Right ventricle myocardium superior (tissue), 1 donor: Measurements from ENCODE around the gene HSD17B12. TPM values are rescaled to one million over a fixed set of nuclear protein-coding genes. Genes with fewer than 3 reads are reported as not detected.
A peak's percentile ranks its signal among the peaks of the same experiment; 100 is the strongest.
"Not testable (repeated sequence)": the region's sequence is repeated elsewhere in the genome, so short reads cannot be mapped to it uniquely, and the experiment has no call there.

Experiments
- ATAC-seq: fragments of 200-7000 bp; cut with Tn5 transposase; one replicate; pipeline ENCODE4 v1.9.1; 2020; ENCODE audit warnings: mild to moderate bottlenecking; ENCODE audit not compliant: poor library complexity
- DNase-seq: peaks from one replicate; pipeline ENCODE4 v3.0.0-alpha.2; 2020
- intact Hi-C: fragments of 100-400 bp; cut with DNase I; formaldehyde crosslinking; loops from one replicate; pipeline ENCODE4 v1.11.2; 2022
- total RNA-seq: library from RNA; stranded (reverse); fragmentation: NEBNext Ultra II Directional; extraction: Animal tissue kit (Norgen Biotek cat#: 25700); gene quantifications from one replicate; pipeline ENCODE4 v1.2.1, GENCODE V29; 2021
- donor health status: DM: no; HTN: yes; CAD: no; lungs with severe emphysema.

Gene HSD17B12
- total RNA-seq, 1 donor from 2014 or later: 63.3 TPM

DNA sequence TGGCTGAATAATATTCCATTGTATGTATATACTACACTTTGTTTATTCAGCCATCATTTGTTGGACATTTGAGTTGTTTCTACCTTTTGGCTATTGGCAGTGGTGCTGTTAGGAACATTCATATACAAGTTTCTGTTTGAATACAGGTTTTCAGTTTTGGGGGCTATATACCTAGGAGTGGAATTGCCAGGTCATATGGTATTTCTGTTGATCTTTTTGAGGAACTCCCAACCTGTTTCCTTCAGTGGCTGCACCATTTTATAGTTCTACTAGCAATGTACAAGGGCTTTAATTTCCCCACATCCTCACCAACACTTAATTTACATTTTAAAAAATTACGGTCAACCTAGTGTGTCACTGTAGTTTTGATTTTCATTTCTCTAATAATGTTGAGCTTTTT is 54.6 kb downstream of the HSD17B12 start:
- intact Hi-C loops: no loop called here
- no peak for ATAC-seq
- DNase-seq: no peak

DNA sequence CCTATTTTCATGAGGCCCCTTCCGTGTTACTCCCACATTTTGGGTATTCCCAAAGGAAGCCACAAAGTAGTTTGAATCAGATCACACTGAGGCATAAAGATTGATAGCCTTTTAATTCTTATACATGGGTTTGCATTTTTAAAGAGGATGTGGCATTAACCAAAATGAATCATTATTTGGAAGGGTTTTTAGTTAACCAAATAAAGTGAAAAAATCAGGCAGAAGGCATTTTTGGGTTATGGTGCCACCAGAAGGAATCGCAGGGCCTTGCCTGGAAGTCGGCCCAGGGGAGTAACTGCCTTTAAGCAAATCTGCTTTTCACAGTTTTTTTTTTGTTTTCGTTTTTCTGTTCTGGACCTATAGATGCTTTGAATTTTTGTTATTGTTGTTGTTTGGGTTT is 55.4 kb downstream of the HSD17B12 start:
- intact Hi-C loops: no loop called here

DNA sequence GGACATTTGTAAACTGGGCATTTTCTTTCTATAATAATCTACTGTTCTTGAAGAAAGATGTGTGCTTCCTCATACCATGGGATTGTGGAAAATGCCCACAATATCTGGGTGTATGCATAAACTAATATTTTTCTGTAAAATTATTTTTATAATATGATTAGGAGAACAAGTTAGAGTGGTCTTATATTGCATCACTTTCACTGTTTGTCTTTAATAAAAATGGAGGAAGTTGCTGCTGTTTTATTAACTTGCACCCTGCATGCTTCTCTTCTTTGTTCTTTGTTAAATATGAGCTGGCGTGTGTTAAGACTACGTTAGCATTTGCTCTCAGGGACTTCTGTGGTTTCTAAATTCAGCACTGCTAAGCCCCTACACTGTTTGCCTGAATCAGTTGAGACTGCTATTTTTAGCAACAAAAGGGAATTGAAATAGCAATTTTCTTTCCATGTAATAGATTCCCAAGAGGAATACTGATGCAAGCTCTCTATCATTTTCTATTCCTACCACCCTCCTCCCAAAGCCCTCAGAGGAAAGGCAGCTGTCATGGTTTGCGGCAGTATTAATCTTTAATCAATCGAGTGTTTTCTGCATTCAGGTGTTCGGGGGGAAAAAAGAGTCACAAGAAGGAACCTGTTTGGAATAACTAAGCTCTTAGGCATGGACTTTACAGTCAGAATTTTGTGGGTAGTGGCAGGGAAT is 56.1 kb downstream of the HSD17B12 start:
- DNase-seq: no peak
- intact Hi-C loops: no loop called here
- peak; percentile 67 for ATAC-seq

More for the DNA sequence above, 55.4 kb downstream of the HSD17B12 start:
- no peak for ATAC-seq
- DNase-seq: no peak

DNA sequence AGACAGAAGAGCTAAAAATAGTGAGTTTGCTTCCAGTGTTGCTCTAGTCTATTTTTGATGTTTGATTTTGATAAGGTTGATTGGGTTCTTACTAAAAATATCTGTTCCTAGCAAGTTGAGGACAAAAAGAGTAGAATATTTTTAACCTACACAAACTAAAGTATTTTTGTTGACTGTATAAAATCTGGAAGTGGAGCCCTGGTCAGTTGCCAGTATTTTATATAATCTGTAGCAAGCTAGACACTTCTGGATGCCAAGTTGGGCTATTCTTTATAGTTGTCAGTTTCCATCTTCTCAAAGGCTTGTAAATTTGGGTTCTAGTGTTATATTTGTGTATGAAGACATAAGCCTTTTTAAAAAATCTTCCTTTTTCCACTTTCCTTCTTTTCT is 56.7 kb downstream of the HSD17B12 start:
- intact Hi-C loops: no loop called here
- DNase-seq: no peak
- no peak for ATAC-seq

DNA sequence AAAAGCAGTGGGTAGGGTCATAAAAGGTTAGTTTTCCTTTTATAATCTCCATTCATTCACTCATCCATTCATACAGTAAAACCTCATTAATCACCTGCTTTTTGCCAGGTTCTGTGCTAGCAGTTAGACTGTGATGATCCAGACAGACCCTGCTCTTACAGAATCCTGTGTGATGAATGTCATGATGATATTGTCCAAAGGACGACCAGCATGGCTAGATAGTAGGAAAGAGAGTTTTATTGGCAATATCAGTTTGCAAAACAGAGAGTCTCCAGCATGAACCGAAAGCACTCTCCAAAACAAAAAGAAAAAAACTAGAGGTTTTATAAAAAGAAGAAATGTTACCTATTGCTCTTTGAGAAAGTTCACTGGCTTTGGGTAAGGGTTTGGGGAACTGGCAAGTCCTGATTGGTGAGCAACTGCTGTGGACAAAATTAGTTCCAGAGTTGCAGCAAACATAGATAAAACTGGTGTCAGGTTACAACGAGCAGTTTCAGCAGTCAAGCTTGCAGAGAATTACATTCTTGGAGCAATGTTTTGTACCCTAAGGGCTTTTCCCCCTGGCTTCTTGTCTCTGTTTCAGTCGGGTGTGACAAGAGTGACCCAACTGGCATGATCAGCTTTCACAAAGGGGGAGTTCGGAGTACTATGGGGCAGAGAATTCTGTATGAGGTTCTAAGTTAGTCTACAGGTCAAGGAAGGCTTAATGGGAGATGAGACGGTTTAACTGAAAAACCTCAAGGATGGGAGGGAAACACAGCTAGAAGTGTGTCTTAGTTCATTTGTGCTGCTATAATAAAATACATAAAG is 58.3 kb downstream of the HSD17B12 start:
- DNase-seq (no peak), ATAC-seq (peak; percentile 88)
- intact Hi-C loops: no loop called here

DNA sequence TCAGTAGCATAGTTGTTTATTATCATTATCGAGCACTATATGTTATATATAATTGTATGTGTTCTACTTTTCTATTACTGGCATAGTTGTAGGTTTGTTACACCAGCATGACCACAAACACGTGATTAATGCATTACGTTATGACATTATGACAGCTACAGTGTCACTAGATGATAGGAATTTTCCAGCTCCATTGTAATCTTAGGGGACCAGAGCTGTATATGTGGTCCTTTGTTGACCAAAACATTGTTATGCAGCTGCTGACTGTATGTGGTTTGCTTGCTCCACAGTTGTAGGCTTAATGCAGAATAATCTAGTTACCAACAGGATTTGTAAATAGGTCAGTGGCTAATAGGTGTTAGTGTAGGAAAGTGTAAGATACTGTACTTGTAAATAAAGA is 66.1 kb downstream of the HSD17B12 start:
- ATAC-seq (no peak), DNase-seq (no peak)
- intact Hi-C loops: no loop called here

DNA sequence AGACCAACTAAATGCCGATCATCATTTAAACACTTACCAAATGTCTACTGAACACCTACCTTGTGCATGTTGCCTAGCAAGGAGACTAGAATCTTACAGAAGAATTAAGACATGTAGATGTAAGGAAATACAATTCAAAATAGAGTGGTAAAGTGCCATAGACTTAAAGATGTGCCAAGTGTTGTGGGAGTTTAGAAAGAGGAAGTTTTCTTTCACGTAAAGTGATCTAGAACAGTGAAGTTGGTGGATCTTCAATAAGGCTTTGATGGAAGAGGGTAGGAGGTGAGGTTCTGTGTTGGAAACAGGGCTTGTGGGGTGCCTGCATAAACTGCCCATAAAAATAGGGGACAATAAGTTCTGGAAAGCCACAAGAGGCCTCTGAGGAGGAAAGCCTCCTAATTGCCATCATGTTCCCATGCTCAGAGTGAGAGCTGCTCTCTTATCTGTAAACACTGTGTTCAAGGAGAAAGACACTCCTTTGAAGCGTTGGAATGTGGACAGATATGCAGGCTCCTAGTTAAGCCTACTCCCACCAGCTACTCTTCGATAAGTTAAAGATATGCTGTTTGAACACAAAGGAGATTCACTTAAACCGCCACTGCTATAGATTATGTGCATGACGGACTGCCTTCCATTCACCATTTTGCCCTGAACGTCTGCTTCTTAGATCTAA is 66.7 kb downstream of the HSD17B12 start:
- ATAC-seq (peak; percentile 15), DNase-seq (no peak)
- intact Hi-C loops: no loop called here

DNA sequence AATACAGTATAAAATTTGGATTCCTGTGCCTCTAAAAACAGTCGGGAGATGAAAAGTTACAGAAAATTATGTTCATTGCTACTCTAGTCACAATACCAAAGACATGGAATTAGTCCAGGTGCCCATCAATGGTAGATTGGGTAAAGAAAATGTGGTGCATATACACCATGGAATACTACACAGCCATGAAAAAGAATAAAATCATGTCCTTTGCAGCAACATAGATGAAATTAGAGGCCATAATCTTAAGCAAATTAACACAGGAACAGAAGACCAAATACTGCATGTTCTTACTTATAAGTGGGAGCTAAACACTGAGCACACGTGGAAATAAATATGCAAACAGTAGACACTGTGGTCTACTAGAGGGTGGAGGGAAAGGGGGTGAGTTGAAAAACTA is 67.6 kb downstream of the HSD17B12 start:
- ATAC-seq: no peak
- intact Hi-C loops: no loop called here
- no peak for DNase-seq

DNA sequence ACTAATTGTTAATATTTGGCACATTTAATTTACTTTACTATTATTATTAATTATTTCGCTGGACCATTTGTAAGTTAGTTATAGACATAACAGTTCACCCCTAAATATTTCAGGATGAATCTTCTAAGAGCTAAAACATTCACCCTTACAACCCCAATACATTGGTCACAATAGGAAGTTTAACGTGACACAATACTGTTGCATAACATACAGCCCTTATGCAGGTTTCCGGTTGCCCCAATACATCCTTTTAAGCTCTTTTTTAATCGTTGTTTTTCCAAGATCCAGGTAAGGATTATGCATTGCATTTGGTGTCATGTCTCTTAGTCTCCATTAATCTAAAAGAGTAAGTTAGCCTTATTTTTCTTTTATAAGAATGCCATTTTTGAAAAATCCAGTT is 71.2 kb downstream of the HSD17B12 start:
- ATAC-seq: no peak
- intact Hi-C loops: no loop called here
- no peak for DNase-seq

DNA sequence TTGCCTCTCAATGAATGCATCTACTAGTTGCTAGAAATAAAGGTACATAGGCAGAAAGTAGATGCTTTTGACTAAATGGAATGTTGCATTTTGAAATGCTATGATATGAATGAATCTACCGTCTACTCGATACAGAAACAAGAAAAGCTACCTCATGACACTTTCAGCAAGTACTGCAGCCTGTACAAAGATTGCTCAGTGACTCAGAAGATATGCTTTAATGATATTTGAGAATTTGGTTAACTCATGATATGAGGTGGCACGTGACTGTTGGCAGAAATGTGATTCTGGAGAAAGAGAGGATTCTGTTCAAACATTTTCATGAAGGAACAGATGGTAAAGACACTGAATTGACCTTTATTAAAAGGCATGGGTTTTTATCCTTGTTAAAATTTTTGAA is 76.0 kb downstream of the HSD17B12 start:
- ATAC-seq: no peak
- intact Hi-C loops: no loop called here
- no peak for DNase-seq

DNA sequence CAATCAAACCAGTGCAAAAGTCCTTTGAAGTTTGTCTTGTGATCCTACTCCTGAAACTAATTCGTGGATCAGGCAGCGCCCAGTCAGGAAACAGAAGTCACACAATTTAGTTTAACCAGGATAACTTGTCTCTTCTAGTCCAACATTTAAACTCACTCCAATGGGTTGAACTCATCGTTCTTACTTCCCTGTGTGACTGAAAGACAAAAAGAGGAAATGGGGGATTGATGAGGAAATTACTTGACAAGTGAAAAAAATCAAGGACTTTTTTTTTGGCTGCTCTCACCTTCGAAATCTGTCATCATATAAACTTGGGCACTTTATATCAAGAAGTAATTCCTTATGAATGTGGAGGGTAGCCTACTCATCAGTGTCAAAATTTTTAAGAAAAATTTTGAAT is 78.4 kb downstream of the HSD17B12 start:
- intact Hi-C loops: no loop called here
- DNase-seq: no peak
- ATAC-seq: no peak

DNA sequence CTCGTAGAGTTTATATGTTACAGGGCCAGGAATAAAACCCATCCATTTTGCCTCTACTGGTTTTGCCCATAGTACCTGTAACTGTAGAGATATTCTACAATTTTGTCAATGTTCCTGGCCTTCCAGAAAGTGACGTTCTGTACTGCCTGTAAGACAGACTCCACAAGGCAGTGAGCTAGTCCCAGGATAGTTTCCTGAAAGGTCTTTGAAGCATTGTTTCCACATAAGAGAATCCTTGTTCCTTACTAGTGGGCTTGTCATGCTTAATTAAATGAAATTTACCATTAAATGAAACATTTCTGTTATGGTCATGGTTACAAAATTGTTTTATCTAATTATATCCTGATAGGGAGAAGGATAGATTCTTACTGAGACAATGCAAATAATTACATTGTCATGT is 80.4 kb downstream of the HSD17B12 start:
- no peak for ATAC-seq
- intact Hi-C loops: no loop called here
- no peak for DNase-seq

DNA sequence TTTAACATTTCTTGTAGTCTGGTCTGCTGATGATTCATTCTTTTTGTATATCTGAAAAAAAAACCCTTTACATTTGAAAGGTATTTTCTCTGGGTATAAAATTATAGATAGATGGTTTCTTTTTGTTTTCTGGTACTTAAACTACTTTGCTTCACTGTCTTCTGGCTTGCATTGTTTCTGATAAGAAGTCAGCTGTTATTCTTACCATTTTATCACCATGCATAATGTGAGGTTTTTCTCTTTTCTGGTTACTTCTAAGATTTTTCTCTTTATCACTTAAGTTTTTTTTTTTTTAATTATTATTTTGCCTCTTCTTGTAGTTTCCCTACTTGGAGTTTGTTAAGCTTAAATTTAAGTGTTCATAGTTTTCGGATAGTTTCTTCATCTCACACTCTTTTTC is 84.7 kb downstream of the HSD17B12 start:
- intact Hi-C loops: no loop called here
- no peak for ATAC-seq

DNA sequence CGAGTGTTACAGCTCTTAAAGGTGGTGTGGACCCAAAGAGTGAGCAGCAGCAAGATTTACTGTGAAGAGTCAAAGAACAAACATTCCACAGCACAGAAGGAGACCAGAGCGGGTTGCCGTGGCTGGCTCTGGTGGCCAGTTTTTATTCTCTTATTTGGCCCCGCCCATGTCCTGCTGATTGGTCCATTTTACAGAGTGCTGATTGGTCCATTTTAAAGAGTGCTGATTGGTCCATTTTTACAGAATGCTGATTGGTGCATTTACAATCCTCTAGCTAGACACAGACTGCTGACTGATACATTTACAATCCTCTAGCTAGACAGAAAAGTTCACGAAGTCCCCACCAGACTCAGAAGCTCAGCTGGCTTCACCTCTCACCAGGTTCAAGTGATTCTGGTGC is 88.1 kb downstream of the HSD17B12 start:
- DNase-seq, ATAC-seq, intact Hi-C loops: not testable (repeated sequence)

More for the DNA sequence above, 84.7 kb downstream of the HSD17B12 start:
- DNase-seq: no peak

DNA sequence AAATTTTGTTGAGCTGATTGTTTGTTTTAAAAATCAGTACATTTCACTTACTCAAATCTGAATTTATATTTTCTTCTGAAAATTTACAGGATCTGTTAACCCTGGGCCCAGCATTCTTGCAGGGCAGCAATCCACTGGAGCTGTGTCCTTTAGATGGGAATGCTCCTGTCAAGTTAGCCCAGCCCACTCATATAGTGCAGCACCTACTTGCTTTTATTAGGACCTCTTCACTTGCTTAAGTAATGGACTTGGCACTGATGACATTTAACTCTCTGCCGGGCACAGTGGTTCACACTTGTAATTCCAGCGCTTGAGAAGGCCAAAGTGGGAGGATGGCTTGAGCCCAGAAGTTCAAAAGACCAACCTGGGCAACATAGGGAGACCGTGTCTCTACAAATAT is 89.6 kb downstream of the HSD17B12 start:
- no peak for DNase-seq
- intact Hi-C loops: no loop called here
- ATAC-seq: peak; percentile 85

DNA sequence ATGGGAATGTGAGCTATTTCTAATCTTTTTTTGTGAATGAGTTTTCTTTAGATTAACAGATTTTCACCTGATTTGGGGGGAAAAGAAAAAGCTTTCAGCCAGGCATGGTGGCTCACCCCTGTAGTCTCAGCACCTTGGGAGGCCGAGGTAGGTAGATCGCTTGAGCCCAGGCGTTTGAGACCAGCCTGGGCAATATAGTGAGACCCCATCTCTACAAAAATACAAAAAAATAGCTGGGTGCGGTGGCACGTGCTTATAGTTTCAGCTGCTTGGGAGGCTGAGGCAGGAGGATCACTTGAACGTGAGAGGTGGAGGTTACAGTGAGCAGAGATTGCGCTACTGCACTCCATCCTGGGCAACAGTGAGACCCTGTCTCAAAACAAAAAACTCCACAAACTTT is 92.2 kb downstream of the HSD17B12 start:
- intact Hi-C loops: no loop called here
- ATAC-seq (no peak), DNase-seq (no peak)

DNA sequence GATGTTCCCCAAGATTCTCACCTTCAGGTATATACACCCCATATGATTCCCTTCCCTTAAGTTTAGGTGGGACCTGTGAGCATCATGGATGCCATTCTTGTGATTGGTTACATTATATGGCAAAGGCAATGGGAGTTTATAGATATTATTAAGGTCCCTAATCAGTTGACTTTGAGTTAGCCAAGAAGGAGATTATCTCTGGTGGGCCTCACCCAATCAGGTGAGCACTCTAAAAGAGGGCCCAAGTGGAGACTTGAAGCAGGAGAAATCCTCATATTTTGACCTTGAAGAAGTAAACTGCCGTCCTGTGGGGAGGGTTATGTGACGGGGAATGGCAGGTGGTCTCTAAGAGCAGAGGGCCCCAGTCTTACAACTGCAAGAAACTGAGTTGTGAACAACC is 94.2 kb downstream of the HSD17B12 start:
- DNase-seq: no peak
- intact Hi-C loops: no loop called here
- no peak for ATAC-seq

DNA sequence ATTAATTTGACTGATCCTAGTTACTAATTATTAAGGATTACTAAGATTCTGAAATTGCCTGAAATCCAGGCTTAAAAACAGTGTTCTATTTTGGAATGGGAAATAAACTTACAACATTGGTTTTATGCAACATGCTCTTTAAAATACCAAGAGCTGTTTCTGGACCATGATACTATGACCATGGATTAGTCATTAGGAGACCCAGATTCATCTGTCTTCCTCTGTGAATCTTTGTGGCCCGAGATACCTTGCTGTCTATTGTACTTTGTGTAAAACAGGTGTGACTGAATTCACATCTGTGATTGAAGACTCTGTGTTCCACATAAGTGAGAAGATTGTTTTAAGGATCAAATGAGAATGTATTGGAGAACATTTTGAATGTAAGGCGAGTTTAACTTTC is 98.8 kb downstream of the HSD17B12 start:
- no peak for ATAC-seq
- intact Hi-C loops: no loop called here
- DNase-seq: no peak

DNA sequence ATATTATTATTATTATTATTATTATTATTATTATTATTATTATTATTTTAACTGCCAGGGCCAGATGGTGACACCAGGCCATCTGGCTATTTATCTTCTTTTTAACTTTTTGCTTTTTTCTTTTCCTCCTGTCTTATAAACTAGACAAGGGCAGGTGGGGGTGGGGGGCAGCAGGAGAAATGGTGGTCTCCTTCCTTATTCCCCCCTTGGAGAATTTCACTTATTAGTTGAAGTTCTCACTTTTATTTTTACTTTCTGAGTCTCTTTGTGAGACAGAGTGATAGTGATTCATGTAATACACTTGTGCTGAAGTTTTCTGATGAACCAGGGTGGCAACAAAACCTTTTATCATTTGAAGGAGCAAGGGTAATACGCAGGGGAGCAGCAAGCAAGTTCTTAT is 103.8 kb downstream of the HSD17B12 start:
- no peak for ATAC-seq
- DNase-seq: no peak
- intact Hi-C loops: no loop called here

DNA sequence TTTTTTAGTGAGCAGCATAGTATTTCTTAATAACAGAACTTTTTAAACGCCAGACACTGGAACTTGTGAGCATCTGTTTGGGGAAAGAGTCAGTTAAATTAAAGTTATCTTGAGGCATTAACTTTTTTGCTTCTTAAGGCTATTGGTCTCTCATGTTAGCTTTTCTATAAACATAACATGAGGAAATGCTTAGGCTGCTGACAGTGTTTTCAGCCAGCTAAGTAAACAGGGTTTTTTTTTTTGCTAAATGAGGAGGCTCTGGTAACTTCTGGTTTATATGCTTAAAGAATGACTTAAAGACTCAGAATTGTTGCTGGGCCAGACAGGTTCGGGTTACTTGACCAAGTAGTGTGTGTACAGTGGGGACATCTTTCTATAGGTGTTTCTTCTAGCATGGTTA is 104.3 kb downstream of the HSD17B12 start:
- DNase-seq (no peak), ATAC-seq (no peak)
- intact Hi-C loops: no loop called here
